CD4-positive, alpha-beta memory T cell (primary cell): Measurements from ENCODE around the gene MORN5. TPM values are rescaled to one million over a fixed set of nuclear protein-coding genes. Genes with fewer than 3 reads are reported as not detected.

Experiments used
- CTCF ChIA-PET: fragments of 350-600 bp; sonication (Branson Sonifier 250); formaldehyde crosslinking; loops from one replicate; lab custom pipeline; 2021; ENCODE audit warnings: inconsistent platforms; ENCODE audit not compliant: partially characterized antibody; lab: Charles Lee
- POLR2A ChIA-PET: fragments of 350-600 bp; sonication (Branson Sonifier 250); formaldehyde crosslinking; loops from one replicate; lab custom pipeline; 2021; ENCODE audit not compliant: partially characterized antibody; lab: Charles Lee
- DNase-seq, 5 donors: peaks; one replicate each; pipeline versions ENCODE4 v3.0.0 to v3.0.0-alpha.2; 2020 to 2022; ENCODE audit warnings: mixed read lengths in 1 of 5
- H3K27ac ChIP-seq: one replicate; pipeline ENCODE4 v1.7.0; 2013; ENCODE audit warnings: low read depth, low read length
- H3K27me3 ChIP-seq: 2 replicates; pipeline ENCODE4 v1.7.0; 2013; ENCODE audit warnings: mild to moderate bottlenecking, low read length, moderate library complexity; ENCODE audit not compliant: insufficient read depth
- H3K36me3 ChIP-seq: 2 replicates; pipeline ENCODE4 v1.7.0; 2013; ENCODE audit warnings: mild to moderate bottlenecking, low read length, moderate library complexity; ENCODE audit not compliant: insufficient read depth
- H3K4me1 ChIP-seq: 2 replicates; pipeline ENCODE4 v1.7.0; 2013; ENCODE audit warnings: mild to moderate bottlenecking, low read length, moderate library complexity; ENCODE audit not compliant: insufficient read depth
- H3K4me3 ChIP-seq, 2 donors: one replicate each; pipeline ENCODE4 v1.7.0; 2013; ENCODE audit warnings: low read length in 2 of 2, mild to moderate bottlenecking in 1 of 2
- H3K9me3 ChIP-seq, 2 donors: one replicate each; pipeline ENCODE4 v1.7.0; 2013; ENCODE audit warnings: low read length in 2 of 2, control low read depth in 1 of 2; ENCODE audit not compliant: control insufficient read depth in 1 of 2
- H3K27ac Mint-ChIP-seq, 7 donors: one replicate each; pipeline ENCODE4 v1.8.0; 2020 to 2021; ENCODE audit warnings: mixed read lengths in 7 of 7, mild to moderate bottlenecking in 6 of 7, inconsistent platforms in 3 of 7, moderate library complexity in 3 of 7
- H3K27me3 Mint-ChIP-seq, 2 donors: one replicate each; pipeline ENCODE4 v1.8.0; 2020 to 2021; ENCODE audit warnings: mixed read lengths in 2 of 2
- H3K36me3 Mint-ChIP-seq, 2 donors: one replicate each; pipeline ENCODE4 v1.8.0; 2020 to 2021; ENCODE audit warnings: mixed read lengths in 2 of 2, inconsistent platforms in 1 of 2, mild to moderate bottlenecking in 1 of 2
- H3K4me1 Mint-ChIP-seq, 4 donors: one replicate each; pipeline ENCODE4 v1.8.0; 2020 to 2021; ENCODE audit warnings: mixed read lengths in 4 of 4, mild to moderate bottlenecking in 1 of 4
- H3K4me3 Mint-ChIP-seq, 8 donors: one replicate each; pipeline ENCODE4 v1.8.0; 2020 to 2021; ENCODE audit warnings: mixed read lengths in 8 of 8, mild to moderate bottlenecking in 7 of 8, moderate library complexity in 6 of 8, inconsistent platforms in 3 of 8
- H3K9me3 Mint-ChIP-seq, 8 donors: one replicate each; pipeline ENCODE4 v1.8.0; 2020 to 2021; ENCODE audit warnings: mixed read lengths in 8 of 8, mild to moderate bottlenecking in 5 of 8, inconsistent platforms in 3 of 8, moderate library complexity in 1 of 8
- intact Hi-C: fragments of 100-400 bp; cut with micrococcal nuclease; formaldehyde crosslinking; loops from one replicate; pipeline ENCODE4 v1.15.1; 2023
- polyA plus RNA-seq, 2 donors: library from polyadenylated mRNA; unstranded; fragments of 300-500 nt; fragmentation: Illumina TruSeq; gene quantifications; one replicate each; pipeline ENCODE4 v1.2.3, GENCODE V29; 2021
- total RNA-seq, 2 experiments: library from RNA; stranded (reverse); gene quantifications; one replicate each; pipeline ENCODE4 v1.2.3, GENCODE V29; 2021

The MORN5 gene
- total and polyA plus RNA-seq, 4 experiments from 2014 or later: not detected

- H3K27me3 ChIP-seq: peaks cover 18% of the 10 kb centered on the region
- intact Hi-C loops: no loop called here
- Mint-ChIP-seq H3K4me3 (peak overlapping the region; percentile 49 to 80 (median 72)), H3K9me3 (peaks cover 0 to 2% (median 0%) of the 10 kb centered on the region in 8 donors), H3K36me3 (no peaks in the 10 kb centered on the region), H3K27me3 (peaks cover 48 to 66% of the 10 kb centered on the region in 2 donors), H3K27ac (no peak overlapping the region), H3K4me1 (peaks cover 12 to 27% (median 20%) of the 10 kb centered on the region in 4 donors)
- H3K36me3 ChIP-seq: no peaks in the 10 kb centered on the region
- DNase-seq: peak; percentile 24 to 49 (median 33)
- peaks cover 9% of the 10 kb centered on the region for H3K4me1 ChIP-seq
- ChIA-PET CTCF (no interaction called here), POLR2A (no interaction called here)
- H3K4me3 ChIP-seq: peak overlapping the region in 1 of 2 donors; percentile 35
- no peak overlapping the region for H3K27ac ChIP-seq
- H3K9me3 ChIP-seq: no peaks in the 10 kb centered on the region
Measured at GRCh38 chr9:122213589-122214413, 54.1 kb downstream of the MORN5 start.

DNA sequence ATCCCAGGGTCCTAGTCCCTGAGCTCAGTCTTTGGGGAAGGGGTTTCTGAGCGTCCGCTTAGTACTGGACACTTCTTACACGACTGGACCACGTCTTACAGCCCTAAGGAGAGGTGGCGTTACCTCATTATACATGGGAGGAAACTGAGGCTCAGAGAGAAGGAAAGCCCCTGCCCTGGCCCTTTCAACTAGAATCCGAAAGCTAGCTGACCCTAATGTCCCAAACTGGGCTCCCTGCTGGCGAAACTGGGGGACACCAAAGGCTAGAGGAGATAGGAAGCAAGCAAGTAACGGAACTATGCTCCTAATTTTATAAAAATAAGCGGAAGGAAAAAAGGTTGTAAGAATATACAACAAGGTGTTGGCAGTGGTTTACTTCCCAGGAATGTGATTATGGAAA lies 54.8 kb downstream of the MORN5 start:
- Histone ChIP-seq H3K27ac (no peak overlapping the region), H3K4me1 (peaks cover 16% of the 10 kb centered on the region), H3K36me3 (no peaks in the 10 kb centered on the region), H3K4me3 (no peak overlapping the region), H3K9me3 (no peaks in the 10 kb centered on the region), H3K27me3 (peaks cover 24% of the 10 kb centered on the region)
- intact Hi-C loops: no loop called here
- ChIA-PET CTCF (no interaction called here), POLR2A (no interaction called here)
- H3K27ac Mint-ChIP-seq: peak overlapping the region in 1 of 7 donors; percentile 0
- peaks cover 0 to 2% (median 0%) of the 10 kb centered on the region in 8 donors for H3K9me3 Mint-ChIP-seq
- H3K4me3 Mint-ChIP-seq: peak overlapping the region; percentile 49 to 80 (median 70)
- DNase-seq: no peak
- H3K27me3 Mint-ChIP-seq: peaks cover 54 to 71% of the 10 kb centered on the region in 2 donors
- no peaks in the 10 kb centered on the region for H3K36me3 Mint-ChIP-seq
- peaks cover 13 to 34% (median 25%) of the 10 kb centered on the region in 4 donors for H3K4me1 Mint-ChIP-seq

GRCh38 chr9:122215663-122216062 lies 56.0 kb downstream of the MORN5 start:
- POLR2A ChIA-PET: no interaction called here
- H3K27me3 Mint-ChIP-seq: peaks cover 59 to 74% of the 10 kb centered on the region in 2 donors
- Histone ChIP-seq H3K4me1 (peaks cover 20% of the 10 kb centered on the region), H3K27ac (no peak overlapping the region), H3K36me3 (no peaks in the 10 kb centered on the region), H3K4me3 (no peak overlapping the region), H3K9me3 (no peaks in the 10 kb centered on the region), H3K27me3 (peaks cover 35% of the 10 kb centered on the region)
- CTCF ChIA-PET: no interaction called here
- intact Hi-C loops: no loop called here
- no peak overlapping the region for H3K4me3 Mint-ChIP-seq
- peaks cover 19 to 45% (median 31%) of the 10 kb centered on the region in 4 donors for H3K4me1 Mint-ChIP-seq
- H3K27ac Mint-ChIP-seq: no peak overlapping the region
- no peaks in the 10 kb centered on the region for H3K36me3 Mint-ChIP-seq
- no peak for DNase-seq
- peaks cover 0 to 2% (median 0%) of the 10 kb centered on the region in 8 donors for H3K9me3 Mint-ChIP-seq

DNA sequence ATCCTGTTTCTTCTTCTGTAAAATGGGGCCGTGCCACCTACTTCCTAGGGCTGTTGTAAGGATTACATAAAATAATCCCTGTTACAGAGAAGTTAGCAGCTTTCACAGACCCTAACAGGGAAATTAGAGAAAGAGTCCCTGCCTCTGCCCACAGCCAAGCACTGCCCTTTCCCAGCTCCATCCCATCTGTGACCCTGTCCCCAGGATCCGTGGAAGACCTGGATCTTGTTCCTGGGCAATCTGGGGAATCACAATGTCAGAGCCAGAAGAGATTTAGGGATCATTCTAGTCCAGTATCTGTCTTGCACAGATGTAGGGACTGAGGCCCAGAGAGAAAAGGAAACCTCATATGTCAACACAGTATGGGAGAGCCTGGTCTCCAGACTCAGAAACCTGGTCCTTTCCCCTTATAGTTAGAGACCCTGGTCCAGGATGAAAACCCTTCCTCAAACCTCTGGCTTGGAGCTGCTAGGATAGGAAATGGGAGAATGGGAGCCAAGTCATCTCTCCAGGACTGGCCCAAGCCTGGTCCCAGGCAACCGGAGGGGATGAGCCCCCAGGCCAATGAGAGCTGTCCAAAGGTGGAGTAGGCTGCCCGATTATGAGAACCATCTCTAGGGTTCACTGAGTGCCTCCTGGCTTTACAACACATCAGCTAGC lies 56.6 kb downstream of the MORN5 start:
- intact Hi-C loops: no loop called here
- Mint-ChIP-seq H3K4me1 (peaks cover 19 to 45% (median 33%) of the 10 kb centered on the region in 4 donors), H3K4me3 (peak overlapping the region in 1 of 8 donors; percentile 43), H3K27me3 (peaks cover 62 to 75% of the 10 kb centered on the region in 2 donors), H3K27ac (no peak overlapping the region), H3K36me3 (no peaks in the 10 kb centered on the region), H3K9me3 (peaks cover 0 to 2% (median 0%) of the 10 kb centered on the region in 8 donors)
- ChIA-PET POLR2A (no interaction called here), CTCF (no interaction called here)
- Histone ChIP-seq H3K27me3 (peaks cover 40% of the 10 kb centered on the region), H3K4me3 (no peak overlapping the region), H3K36me3 (no peaks in the 10 kb centered on the region), H3K4me1 (peaks cover 20% of the 10 kb centered on the region), H3K27ac (no peak overlapping the region), H3K9me3 (no peaks in the 10 kb centered on the region)
- no peak for DNase-seq

DNA sequence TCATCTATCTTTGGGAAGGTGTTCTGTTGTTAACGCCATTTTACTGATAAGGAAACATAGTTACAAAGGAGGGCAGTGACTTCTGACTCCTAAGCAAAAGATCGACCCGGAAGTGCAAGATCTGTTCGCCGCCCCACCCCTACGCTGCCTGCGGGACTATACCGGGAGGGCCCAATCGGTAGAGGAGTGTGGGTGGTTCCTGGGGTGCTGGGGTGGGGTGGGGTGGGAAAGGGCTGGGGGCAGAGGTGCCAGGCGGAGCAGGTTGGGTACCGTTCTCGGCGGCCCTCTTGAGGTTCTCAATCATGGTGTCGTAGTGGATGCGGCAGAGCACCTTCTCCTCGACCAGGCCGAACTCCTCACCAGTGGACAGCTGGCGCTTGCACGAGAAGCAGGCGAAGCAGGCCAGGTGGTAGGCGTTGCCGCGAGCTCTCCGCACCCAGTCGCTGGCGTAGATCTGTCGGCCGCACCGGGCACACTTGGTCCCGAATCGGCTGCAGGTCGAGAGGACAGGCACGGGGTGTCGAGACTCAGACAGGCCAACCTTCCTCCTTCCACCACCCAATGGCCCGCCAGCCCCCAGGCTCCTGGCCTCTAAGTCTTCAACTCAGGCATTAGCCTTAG lies 57.2 kb downstream of the MORN5 start:
- H3K4me1 Mint-ChIP-seq: peaks cover 19 to 45% (median 33%) of the 10 kb centered on the region in 4 donors
- Histone ChIP-seq H3K27ac (no peak overlapping the region), H3K4me3 (no peak overlapping the region), H3K4me1 (peaks cover 20% of the 10 kb centered on the region), H3K36me3 (no peaks in the 10 kb centered on the region), H3K27me3 (peaks cover 42% of the 10 kb centered on the region), H3K9me3 (no peaks in the 10 kb centered on the region)
- no peaks in the 10 kb centered on the region for H3K36me3 Mint-ChIP-seq
- no peak for DNase-seq
- H3K4me3 Mint-ChIP-seq: no peak overlapping the region
- peaks cover 64 to 75% of the 10 kb centered on the region in 2 donors for H3K27me3 Mint-ChIP-seq
- intact Hi-C loops: no loop called here
- CTCF ChIA-PET: no interaction called here
- H3K9me3 Mint-ChIP-seq: peaks cover 0 to 2% (median 0%) of the 10 kb centered on the region in 8 donors
- POLR2A ChIA-PET: no interaction called here
- no peak overlapping the region for H3K27ac Mint-ChIP-seq

DNA sequence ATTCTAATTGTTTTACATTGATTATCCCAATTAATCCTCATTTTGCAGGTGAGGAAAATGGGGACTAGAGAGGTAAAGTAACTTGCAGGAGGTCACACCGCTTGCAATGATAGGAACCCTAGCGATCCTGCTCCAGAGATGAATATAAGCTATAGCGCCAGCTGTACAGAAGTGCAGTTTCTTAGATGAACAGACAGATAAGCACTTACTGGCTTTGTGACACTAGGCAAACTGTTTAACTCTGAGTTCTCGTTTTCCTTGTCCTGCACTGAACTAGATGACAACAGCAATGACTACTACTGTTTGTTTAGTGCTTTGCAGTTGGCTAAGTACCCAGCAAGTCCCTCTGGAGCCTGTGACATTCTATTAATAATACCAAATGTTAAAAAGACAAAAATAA lies 57.9 kb downstream of the MORN5 start:
- H3K4me1 Mint-ChIP-seq: peaks cover 19 to 45% (median 33%) of the 10 kb centered on the region in 4 donors
- H3K36me3 Mint-ChIP-seq: no peaks in the 10 kb centered on the region
- POLR2A ChIA-PET: no interaction called here
- no peak for DNase-seq
- peaks cover 65 to 74% of the 10 kb centered on the region in 2 donors for H3K27me3 Mint-ChIP-seq
- CTCF ChIA-PET: no interaction called here
- Histone ChIP-seq H3K9me3 (no peaks in the 10 kb centered on the region), H3K27me3 (peaks cover 43% of the 10 kb centered on the region), H3K4me1 (peaks cover 20% of the 10 kb centered on the region), H3K36me3 (no peaks in the 10 kb centered on the region), H3K27ac (no peak overlapping the region), H3K4me3 (no peak overlapping the region)
- peak overlapping the region in 2 of 8 donors; percentile 78 to 85 for H3K4me3 Mint-ChIP-seq
- peak overlapping the region in 1 of 7 donors; percentile 12 for H3K27ac Mint-ChIP-seq
- peaks cover 0 to 2% (median 0%) of the 10 kb centered on the region in 8 donors for H3K9me3 Mint-ChIP-seq
- intact Hi-C loops: no loop called here
